Sigmoid colon (tissue), 7 donors: ENCODE results near the gene FBXL17. TPM values are rescaled to one million over a fixed set of nuclear protein-coding genes. Genes with fewer than 3 reads are reported as not detected.

ENCODE experiments used
- DNase-seq: peaks from one replicate; pipeline ENCODE4 v3.0.0-alpha.2; 2019
- H3K27ac ChIP-seq, 4 donors: fragments of 200-600 bp; sonication (generic); one replicate each; pipeline ENCODE4 v1.5.1; 2016 to 2019; ENCODE audit warnings: mild to moderate bottlenecking in 1 of 4
- H3K27me3 ChIP-seq, 3 donors: fragments of 200-600 bp; sonication (generic); one replicate each; pipeline ENCODE4 v1.5.1; 2019; ENCODE audit warnings: mild to moderate bottlenecking in 1 of 3
- H3K36me3 ChIP-seq, 4 donors: fragments of 200-600 bp; sonication (generic); one replicate each; pipeline ENCODE4 v1.5.1; 2016 to 2019
- H3K4me1 ChIP-seq, 4 donors: fragments of 200-600 bp; sonication (generic); one replicate each; pipeline ENCODE4 v1.5.1; 2017 to 2019
- H3K4me3 ChIP-seq, 4 donors: fragments of 200-600 bp; sonication (generic); one replicate each; pipeline ENCODE4 v1.5.1; 2017 to 2019; ENCODE audit warnings: mild to moderate bottlenecking in 2 of 4, moderate library complexity in 1 of 4
- H3K9me3 ChIP-seq, 4 donors: fragments of 200-600 bp in 3 of 4; sonication (generic) in 3 of 4; one replicate each; pipeline versions ENCODE4 v1.5.1 to v1.6.1; 2013 to 2019
- CTCF ChIP-seq, 4 experiments: fragments of 450-650 bp in 3 of 4; fragments of 200-600 bp in 1 of 4; IDR thresholded peaks; one replicate each; pipeline ENCODE4 v1.5.1; 2016 to 2019; ENCODE audit warnings: antibody characterized with exemption in 4 of 4, mild to moderate bottlenecking in 3 of 4, moderate library complexity in 2 of 4
- EP300 ChIP-seq, 4 donors: sonication (generic); formaldehyde crosslinking; IDR thresholded peaks; one replicate each; pipeline ENCODE4 v1.6.1; 2017; ENCODE audit warnings: antibody characterized with exemption in 4 of 4
- POLR2A ChIP-seq, 2 donors: fragments of 450-650 bp; IDR thresholded peaks; one replicate each; pipeline ENCODE4 v1.6.1; 2016; ENCODE audit warnings: antibody characterized with exemption in 2 of 2, mild to moderate bottlenecking in 2 of 2, moderate library complexity in 2 of 2
- POLR2AphosphoS5 ChIP-seq, 4 donors: sonication (generic); formaldehyde crosslinking; IDR thresholded peaks; one replicate each; pipeline ENCODE4 v1.6.1; 2017; ENCODE audit warnings: antibody characterized with exemption in 4 of 4
- WGBS, 2 donors: extraction: QIAGEN DNeasy Blood & Tissue Kit; methylation state at CpG; one replicate each; pipeline ENCODE4 v1.1.7; 2013; 5-methylcytosine and 5-hydroxymethylcytosine counted together
- intact Hi-C: fragments of 100-400 bp; cut with DNase I; formaldehyde crosslinking; loops from one replicate; pipeline ENCODE4 v1.15.1; 2023
- polyA plus RNA-seq, 3 donors: library from polyadenylated mRNA; stranded (reverse); fragments of 200-250 nt; gene quantifications; one replicate each; pipeline ENCODE4 v1.2.3, GENCODE V29; 2013
- total RNA-seq, 4 donors: library from RNA; depleted of rRNA; stranded (reverse); fragments of >200 nt; gene quantifications; one replicate each; pipeline ENCODE4 v1.1.0, GENCODE V29; 2016
- donor health status: healthy with polysubstance abuse.
- donor health status: Bipolar disorder and iron deficiency.
- donor health status: healthy.

FBXL17 gene
- total and polyA plus RNA-seq, 7 donors: 8.2 to 22.5 (median 16.6) TPM

- Histone ChIP-seq H3K27ac (no peak overlapping the region), H3K9me3 (no peaks in the 10 kb centered on the region), H3K36me3 (no peaks in the 10 kb centered on the region), H3K4me1 (no peaks in the 10 kb centered on the region), H3K27me3 (no peaks in the 10 kb centered on the region), H3K4me3 (no peak overlapping the region)
- TF ChIP-seq POLR2A (IDR thresholded peaks at IDR 0.05) (no peak), CTCF (IDR thresholded peaks at IDR 0.05) (no peak), POLR2AphosphoS5 (IDR thresholded peaks at IDR 0.05) (no peak), EP300 (IDR thresholded peaks at IDR 0.05) (no peak)
- DNase-seq: no peak
- intact Hi-C loops: no loop called here
- WGBS, 2 donors: 53 to 68% methylated on average over 4 of the region's 4 CpGs
Observed at GRCh38 chr5:107925200-107925599, 456.7 kb downstream of the FBXL17 start.

GRCh38 chr5:107919969-107920368 is 461.9 kb downstream of the FBXL17 start:
- H3K27ac ChIP-seq: no peak overlapping the region
- no peak overlapping the region for H3K4me3 ChIP-seq
- intact Hi-C loops: no loop called here
- 82 to 86% methylated on average over 6 of the region's 6 CpGs for WGBS, 2 donors
- TF ChIP-seq POLR2AphosphoS5 (IDR thresholded peaks at IDR 0.05) (no peak), CTCF (IDR thresholded peaks at IDR 0.05) (no peak), POLR2A (IDR thresholded peaks at IDR 0.05) (no peak), EP300 (IDR thresholded peaks at IDR 0.05) (no peak)
- H3K27me3 ChIP-seq: no peaks in the 10 kb centered on the region
- DNase-seq: no peak
- H3K4me1 ChIP-seq: peaks cover 0 to 9% (median 2%) of the 10 kb centered on the region in 4 donors
- H3K36me3 ChIP-seq: no peaks in the 10 kb centered on the region
- H3K9me3 ChIP-seq: no peaks in the 10 kb centered on the region

GRCh38 chr5:107919361-107919760 is 462.5 kb downstream of the FBXL17 start:
- no peak for DNase-seq
- 93 to 95% methylated on average over 4 of the region's 4 CpGs for WGBS, 2 donors
- intact Hi-C loops: no loop called here

GRCh38 chr5:107917983-107918382 is 463.9 kb downstream of the FBXL17 start:
- no peak for DNase-seq
- no peak for TF ChIP-seq CTCF (IDR thresholded peaks at IDR 0.05)
- Histone ChIP-seq H3K4me1 (peaks cover 0 to 9% (median 2%) of the 10 kb centered on the region in 4 donors), H3K27ac (no peak overlapping the region), H3K27me3 (no peaks in the 10 kb centered on the region), H3K4me3 (no peak overlapping the region), H3K9me3 (no peaks in the 10 kb centered on the region), H3K36me3 (no peaks in the 10 kb centered on the region)
- WGBS, 2 donors: 87 to 91% methylated on average over 3 of the region's 3 CpGs
- intact Hi-C loops: no loop called here

More at GRCh38 chr5:107919361-107919760, 462.5 kb downstream of the FBXL17 start:
- Histone ChIP-seq H3K36me3 (no peaks in the 10 kb centered on the region), H3K9me3 (no peaks in the 10 kb centered on the region), H3K4me1 (peaks cover 0 to 9% (median 2%) of the 10 kb centered on the region in 4 donors), H3K27me3 (no peaks in the 10 kb centered on the region), H3K27ac (no peak overlapping the region), H3K4me3 (no peak overlapping the region)
- TF ChIP-seq CTCF (IDR thresholded peaks at IDR 0.05): no peak
- TF ChIP-seq EP300 (IDR thresholded peaks at IDR 0.05): no peak
- TF ChIP-seq POLR2AphosphoS5 (IDR thresholded peaks at IDR 0.05): no peak
- no peak for TF ChIP-seq POLR2A (IDR thresholded peaks at IDR 0.05)
